Esophagus squamous epithelium (tissue), 4 donors: ENCODE results near the gene CPT1A.

Experiments used
- POLR2A ChIP-seq, 4 donors: fragments of 450-650 bp; IDR thresholded peaks; one replicate each; pipeline ENCODE4 v1.6.1; 2017; ENCODE audit warnings: antibody characterized with exemption in 4 of 4, mild to moderate bottlenecking in 4 of 4, moderate library complexity in 3 of 4
- TF ChIP-seq, protein P1 (sequence below), 6 experiments: fragments of 450-650 bp in 4 of 6; fragments of 200-600 bp in 2 of 6; sonication (generic) in 2 of 6; IDR thresholded peaks; one replicate each; pipeline ENCODE4 v1.5.1; 2016 to 2019; ENCODE audit warnings: antibody characterized with exemption in 6 of 6, mild to moderate bottlenecking in 4 of 6, moderate library complexity in 4 of 6

DNA sequence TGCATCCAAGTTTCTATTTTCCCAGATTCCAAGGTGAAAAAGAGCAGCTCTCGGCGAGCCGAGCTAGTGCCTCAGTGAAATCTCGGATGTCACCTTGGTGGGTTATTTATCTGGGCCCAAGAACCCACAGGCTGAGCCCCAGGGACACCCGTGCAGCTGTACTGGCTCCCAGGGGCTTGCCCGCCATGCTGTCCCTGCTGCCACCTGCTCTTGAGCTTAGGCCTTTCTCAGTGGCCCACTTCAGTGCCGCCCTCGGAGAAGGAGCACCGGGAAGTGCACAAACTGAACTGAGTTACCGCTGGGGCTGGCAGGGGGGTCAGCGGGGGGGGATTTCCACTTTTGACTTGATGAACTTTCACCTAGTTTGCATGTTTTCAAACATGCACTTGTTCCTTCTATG is 27.9 kb downstream of the CPT1A start:
- TF ChIP-seq, protein P1, sequence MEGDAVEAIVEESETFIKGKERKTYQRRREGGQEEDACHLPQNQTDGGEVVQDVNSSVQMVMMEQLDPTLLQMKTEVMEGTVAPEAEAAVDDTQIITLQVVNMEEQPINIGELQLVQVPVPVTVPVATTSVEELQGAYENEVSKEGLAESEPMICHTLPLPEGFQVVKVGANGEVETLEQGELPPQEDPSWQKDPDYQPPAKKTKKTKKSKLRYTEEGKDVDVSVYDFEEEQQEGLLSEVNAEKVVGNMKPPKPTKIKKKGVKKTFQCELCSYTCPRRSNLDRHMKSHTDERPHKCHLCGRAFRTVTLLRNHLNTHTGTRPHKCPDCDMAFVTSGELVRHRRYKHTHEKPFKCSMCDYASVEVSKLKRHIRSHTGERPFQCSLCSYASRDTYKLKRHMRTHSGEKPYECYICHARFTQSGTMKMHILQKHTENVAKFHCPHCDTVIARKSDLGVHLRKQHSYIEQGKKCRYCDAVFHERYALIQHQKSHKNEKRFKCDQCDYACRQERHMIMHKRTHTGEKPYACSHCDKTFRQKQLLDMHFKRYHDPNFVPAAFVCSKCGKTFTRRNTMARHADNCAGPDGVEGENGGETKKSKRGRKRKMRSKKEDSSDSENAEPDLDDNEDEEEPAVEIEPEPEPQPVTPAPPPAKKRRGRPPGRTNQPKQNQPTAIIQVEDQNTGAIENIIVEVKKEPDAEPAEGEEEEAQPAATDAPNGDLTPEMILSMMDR (IDR thresholded peaks at IDR 0.05), result no peak
- TF ChIP-seq POLR2A (IDR thresholded peaks at IDR 0.05), result no peak
